Measurements from ENCODE around the gene MUC16.

Gene MUC16

GRCh38 chr19:9008667-9009066 lies 1.5 kb downstream of the MUC16 start:
- no peak for DNase-seq

- no peak for DNase-seq
These were observed 9.3 kb downstream of the MUC16 start for GRCh38 chr19:9000933-9001332.

- no peak for DNase-seq
These were observed 22.0 kb downstream of the MUC16 start for GRCh38 chr19:8988204-8988603.

GRCh38 chr19:8986296-8986695 lies 23.9 kb downstream of the MUC16 start:
- no peak for DNase-seq

GRCh38 chr19:8973501-8974091 lies 36.6 kb downstream of the MUC16 start:
- DNase-seq: no peak

GRCh38 chr19:8965887-8966286 lies 44.3 kb downstream of the MUC16 start:
- DNase-seq: no peak

Measured in fibroblast of upper back skin (primary cell).